B cell (primary cell): Measurements from ENCODE around the gene REN. TPM values are rescaled to one million over a fixed set of nuclear protein-coding genes. Genes with fewer than 3 reads are reported as not detected.

Experiments used
- ATAC-seq: fragments of 200-7000 bp; cut with Tn5 transposase; one replicate; pipeline ENCODE4 v1.10.0; 2021; ENCODE audit warnings: low read depth, mild to moderate bottlenecking, moderate number of reproducible peaks, moderate library complexity
- CTCF ChIA-PET: fragments of 350-600 bp; sonication (Branson Sonifier 250); formaldehyde crosslinking; loops from one replicate; lab custom pipeline; 2021; ENCODE audit warnings: antibody characterized with exemption, inconsistent platforms; lab: Charles Lee
- POLR2A ChIA-PET: fragments of 350-600 bp; sonication (Branson Sonifier 250); formaldehyde crosslinking; loops from one replicate; lab custom pipeline; 2021; ENCODE audit warnings: antibody characterized with exemption; lab: Charles Lee
- DNase-seq: peaks from one replicate; pipeline ENCODE4 v3.0.0; 2013
- H2AFZ ChIP-seq: 2 replicates; pipeline ENCODE4 v1.6.1; 2012; ENCODE audit warnings: mild to moderate bottlenecking, low read depth, low read length; ENCODE audit not compliant: insufficient read depth, poor library complexity, severe bottlenecking
- H3K27ac ChIP-seq, 2 donors: 1 replicate in 1 of 2; 2 replicates in 1 of 2; pipeline ENCODE4 v1.5.1; 2012 to 2013; ENCODE audit warnings: low read length in 2 of 2, mild to moderate bottlenecking in 2 of 2, moderate library complexity in 1 of 2
- H3K27me3 ChIP-seq, 4 experiments: fragments of 200-600 bp in 1 of 4; sonication (generic) in 1 of 4; replicated peaks in 1 of 4; 1 replicate in 2 of 4; 2 replicates in 2 of 4; pipeline versions ENCODE4 v1.6.1 to v1.7.0; 2013 to 2016; ENCODE audit warnings: low read length in 3 of 4, mild to moderate bottlenecking in 2 of 4, mixed read lengths in 1 of 4, moderate library complexity in 1 of 4; ENCODE audit not compliant: insufficient read depth in 4 of 4, control insufficient read depth in 3 of 4; ENCODE audit errors: control extremely low read depth in 1 of 4
- H3K36me3 ChIP-seq, 2 experiments: replicated peaks in 1 of 2; 1 replicate in 1 of 2; 2 replicates in 1 of 2; pipeline versions ENCODE4 v1.6.1 to v1.7.1; 2013; ENCODE audit warnings: low read length in 1 of 2; ENCODE audit not compliant: insufficient read depth in 2 of 2, control insufficient read depth in 1 of 2; ENCODE audit errors: control extremely low read depth in 1 of 2, extremely low read depth in 1 of 2
- H3K4me1 ChIP-seq, 2 donors: fragments of 200-600 bp in 1 of 2; sonication (generic) in 1 of 2; 1 replicate in 1 of 2; 2 replicates in 1 of 2; pipeline versions ENCODE4 v1.5.1 to v1.6.1; 2013 to 2017; ENCODE audit warnings: low read length in 2 of 2; ENCODE audit not compliant: control insufficient read depth in 2 of 2, insufficient read depth in 2 of 2
- H3K4me2 ChIP-seq: replicated peaks from 2 replicates; pipeline ENCODE3; 2012; ENCODE audit warnings: mild to moderate bottlenecking, low read depth, low read length; ENCODE audit not compliant: poor library complexity, severe bottlenecking
- H3K4me3 ChIP-seq, 5 experiments: fragments of 200-600 bp in 1 of 5; sonication (generic) in 1 of 5; 1 replicate in 3 of 5; 2 replicates in 2 of 5; pipeline versions ENCODE4 v1.5.1 to v1.7.0; 2011 to 2016; ENCODE audit warnings: low read length in 4 of 5, mild to moderate bottlenecking in 4 of 5, low read depth in 2 of 5, control low read depth in 1 of 5, moderate library complexity in 1 of 5; ENCODE audit not compliant: insufficient read depth in 1 of 5; ENCODE audit errors: control extremely low read depth in 1 of 5, extremely low read depth in 1 of 5
- H3K79me2 ChIP-seq: fragments of 200-600 bp; sonication (generic); one replicate; pipeline ENCODE4 v1.6.0; 2016; ENCODE audit warnings: low read length; ENCODE audit not compliant: control insufficient read depth, insufficient read depth
- H3K9ac ChIP-seq: fragments of 200-600 bp; sonication (generic); 2 replicates; pipeline ENCODE4 v1.6.1; 2017; ENCODE audit warnings: mild to moderate bottlenecking, low read length, moderate library complexity
- H3K9me3 ChIP-seq, 3 donors: one replicate each; pipeline versions ENCODE4 v1.6.1 to v1.7.1; 2013; ENCODE audit warnings: low read length in 2 of 3; ENCODE audit not compliant: control insufficient read depth in 2 of 3, insufficient read depth in 1 of 3; ENCODE audit errors: control extremely low read depth in 1 of 3
- H4K20me1 ChIP-seq: 2 replicates; pipeline ENCODE4 v1.6.0; 2012; ENCODE audit warnings: mild to moderate bottlenecking, low read length; ENCODE audit not compliant: insufficient read depth, control insufficient read depth, poor library complexity, severe bottlenecking
- H3K27ac Mint-ChIP-seq: one replicate; pipeline ENCODE4 v1.8.0; 2021; ENCODE audit warnings: mixed read lengths
- H3K27me3 Mint-ChIP-seq: one replicate; pipeline ENCODE4 v1.8.0; 2021; ENCODE audit warnings: mixed read lengths
- H3K4me1 Mint-ChIP-seq: one replicate; pipeline ENCODE4 v1.8.0; 2021; ENCODE audit warnings: mixed read lengths
- H3K4me3 Mint-ChIP-seq: one replicate; pipeline ENCODE4 v1.8.0; 2021; ENCODE audit warnings: mixed read lengths
- H3K9me3 Mint-ChIP-seq: one replicate; pipeline ENCODE4 v1.8.0; 2022; ENCODE audit warnings: mixed read lengths; ENCODE audit not compliant: insufficient read depth
- EZH2 ChIP-seq: IDR thresholded peaks from 2 replicates; pipeline ENCODE4 v1.6.1; 2012; ENCODE audit warnings: borderline replicate concordance, low read depth, mild to moderate bottlenecking, moderate library complexity, low read length; ENCODE audit not compliant: insufficient read depth, poor library complexity, severe bottlenecking
- WGBS: methylation state at CpG from one replicate; pipeline ENCODE4 v1.1.5; 2013; ENCODE audit warnings: missing lambda C conversion rate; ENCODE audit not compliant: insufficient coverage; 5-methylcytosine and 5-hydroxymethylcytosine counted together
- intact Hi-C: fragments of 100-400 bp; cut with micrococcal nuclease; formaldehyde crosslinking; loops from one replicate; pipeline ENCODE4 v1.10.0; 2022
- polyA plus RNA-seq: library from polyadenylated mRNA; depleted of rRNA; stranded (reverse); fragments of >200 nt; gene quantifications from 2 replicates; pipeline ENCODE4 v1.2.3, GENCODE V29; 2012
- total RNA-seq, 2 donors: library from RNA; stranded (reverse); fragments of 120-200 nt in 1 of 2; gene quantifications; 1 replicate in 1 of 2; 2 replicates in 1 of 2; pipeline versions ENCODE4 v1.2.3 to v1.2.4, GENCODE V29; 2013 to 2022
- TF ChIP-seq, protein P1 (sequence below): fragments of 200-600 bp; IDR thresholded peaks from one replicate; pipeline ENCODE4 v1.8.0; 2022; ENCODE audit warnings: antibody characterized with exemption, mild to moderate bottlenecking

REN gene
- total and polyA plus RNA-seq, 2 donors (not counting 1 experiment from before 2014, with no cell fraction given), result not detected

DNA sequence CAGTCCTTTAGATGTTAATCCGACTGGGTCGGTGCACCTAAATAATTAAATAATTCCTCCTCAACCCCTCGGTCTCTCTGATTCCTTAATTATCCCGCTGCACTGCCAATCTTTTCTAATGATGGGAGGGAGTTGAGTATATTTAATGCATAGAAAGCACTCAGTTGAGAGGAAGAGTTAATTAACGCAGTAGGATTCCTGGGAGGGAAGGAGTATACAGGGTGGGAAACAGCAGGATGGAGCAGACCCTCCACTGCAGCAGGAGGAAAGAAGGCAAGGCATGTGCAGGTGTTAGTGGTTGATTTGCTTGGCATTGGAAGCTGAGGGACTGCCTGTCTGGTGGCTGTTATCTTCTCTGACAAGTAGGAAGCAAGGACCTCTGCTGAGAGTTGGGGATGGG is 9.9 kb upstream of the REN start:
- ATAC-seq (no peak), DNase-seq (no peak)
- Histone ChIP-seq H3K4me2 (no peak overlapping the region), H3K4me1 (no peaks in the 10 kb centered on the region), H3K9me3 (peaks cover 0 to 11% (median 10%) of the 10 kb centered on the region in 3 donors), H3K27me3 (peaks cover 0 to 8% (median 0%) of the 10 kb centered on the region in 4 experiments), H3K27ac (no peak overlapping the region), H4K20me1 (no peaks in the 10 kb centered on the region), H2AFZ (no peak overlapping the region), H3K79me2 (no peaks in the 10 kb centered on the region), H3K36me3 (no peaks in the 10 kb centered on the region), H3K4me3 (no peak overlapping the region), H3K9ac (no peak overlapping the region)
- TF ChIP-seq EZH2, result no peak
- TF ChIP-seq, protein P1, sequence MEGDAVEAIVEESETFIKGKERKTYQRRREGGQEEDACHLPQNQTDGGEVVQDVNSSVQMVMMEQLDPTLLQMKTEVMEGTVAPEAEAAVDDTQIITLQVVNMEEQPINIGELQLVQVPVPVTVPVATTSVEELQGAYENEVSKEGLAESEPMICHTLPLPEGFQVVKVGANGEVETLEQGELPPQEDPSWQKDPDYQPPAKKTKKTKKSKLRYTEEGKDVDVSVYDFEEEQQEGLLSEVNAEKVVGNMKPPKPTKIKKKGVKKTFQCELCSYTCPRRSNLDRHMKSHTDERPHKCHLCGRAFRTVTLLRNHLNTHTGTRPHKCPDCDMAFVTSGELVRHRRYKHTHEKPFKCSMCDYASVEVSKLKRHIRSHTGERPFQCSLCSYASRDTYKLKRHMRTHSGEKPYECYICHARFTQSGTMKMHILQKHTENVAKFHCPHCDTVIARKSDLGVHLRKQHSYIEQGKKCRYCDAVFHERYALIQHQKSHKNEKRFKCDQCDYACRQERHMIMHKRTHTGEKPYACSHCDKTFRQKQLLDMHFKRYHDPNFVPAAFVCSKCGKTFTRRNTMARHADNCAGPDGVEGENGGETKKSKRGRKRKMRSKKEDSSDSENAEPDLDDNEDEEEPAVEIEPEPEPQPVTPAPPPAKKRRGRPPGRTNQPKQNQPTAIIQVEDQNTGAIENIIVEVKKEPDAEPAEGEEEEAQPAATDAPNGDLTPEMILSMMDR, result no peak
- intact Hi-C loops, result no loop called here
- POLR2A ChIA-PET, result no interaction called here
- CTCF ChIA-PET, result interaction anchor here (1.0 to 3.1 kb wide), 3 partner anchors 11 to 222 kb away, joined by 3 to 9 read pairs (median 3); no protein-coding TSS in a partner anchor
- H3K4me1 Mint-ChIP-seq, result no peaks in the 10 kb centered on the region
- peaks cover 4% of the 10 kb centered on the region for H3K9me3 Mint-ChIP-seq
- no peak overlapping the region for H3K4me3 Mint-ChIP-seq
- WGBS, result no CpG with 5 or more reads among the region's 5 CpGs
- H3K27me3 Mint-ChIP-seq, result peaks cover 15% of the 10 kb centered on the region
- no peak overlapping the region for H3K27ac Mint-ChIP-seq

DNA sequence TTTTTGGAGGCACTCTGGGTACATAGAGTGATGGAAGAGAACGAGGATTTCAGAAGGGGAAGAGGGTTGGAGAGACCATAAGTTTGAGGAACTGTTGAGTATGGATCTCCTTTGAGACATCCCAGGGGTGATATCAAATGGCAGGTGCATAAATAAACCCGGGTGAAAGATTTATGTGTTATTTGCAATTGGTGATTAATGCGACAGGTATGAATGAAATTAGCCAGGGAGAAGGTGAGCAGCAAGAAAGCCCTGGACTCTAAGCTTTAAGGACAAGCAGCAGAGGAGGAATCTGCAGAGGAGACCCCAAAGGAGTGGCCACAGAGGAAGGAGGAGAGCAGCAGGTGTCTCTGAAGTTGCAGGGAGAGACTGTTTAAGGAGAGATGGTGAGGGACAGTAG is 8.8 kb upstream of the REN start:
- POLR2A ChIA-PET, result no interaction called here

More for the DNA sequence above, 8.8 kb upstream of the REN start:
- H2AFZ ChIP-seq, result no peak overlapping the region
- CTCF ChIA-PET, result interaction anchor here (1.0 kb wide), 1 partner anchor 223 kb away, joined by 3 read pairs; no protein-coding TSS in a partner anchor
- intact Hi-C loops, result no loop called here
- H3K4me1 Mint-ChIP-seq, result no peaks in the 10 kb centered on the region
- no peaks in the 10 kb centered on the region for H3K79me2 ChIP-seq
- H3K36me3 ChIP-seq, result no peaks in the 10 kb centered on the region
- H3K4me3 ChIP-seq, result no peak overlapping the region
- no peak overlapping the region for H3K9ac ChIP-seq
- H3K27ac ChIP-seq, result no peak overlapping the region
- H3K27ac Mint-ChIP-seq, result no peak overlapping the region
- 79% methylated on average over 3 of the region's 3 CpGs for WGBS
- H3K27me3 ChIP-seq, result peaks cover 0 to 8% (median 0%) of the 10 kb centered on the region in 4 experiments
- DNase-seq (no peak), ATAC-seq (no peak)
- no peak for TF ChIP-seq EZH2
- TF ChIP-seq, protein P1, result no peak
- no peak overlapping the region for H3K4me3 Mint-ChIP-seq
- H3K9me3 Mint-ChIP-seq, result peaks cover 7% of the 10 kb centered on the region
- H3K4me1 ChIP-seq, result no peaks in the 10 kb centered on the region
- no peaks in the 10 kb centered on the region for H4K20me1 ChIP-seq
- H3K4me2 ChIP-seq, result no peak overlapping the region
- peaks cover 3 to 21% (median 13%) of the 10 kb centered on the region in 3 donors for H3K9me3 ChIP-seq
- H3K27me3 Mint-ChIP-seq, result peaks cover 15% of the 10 kb centered on the region
